GM19468 (cell line): ENCODE measurements around the gene CHAC1.

Experiments
- ATAC-seq: cut with Tn5 transposase; IDR thresholded peaks from one replicate; pipeline ENCODE4 v1.9.1; 2021; ENCODE audit warnings: mild to moderate bottlenecking, moderate library complexity, moderate number of reproducible peaks; ENCODE audit not compliant: unreplicated experiment; ENCODE audit errors: extremely low read depth

Gene CHAC1

DNA sequence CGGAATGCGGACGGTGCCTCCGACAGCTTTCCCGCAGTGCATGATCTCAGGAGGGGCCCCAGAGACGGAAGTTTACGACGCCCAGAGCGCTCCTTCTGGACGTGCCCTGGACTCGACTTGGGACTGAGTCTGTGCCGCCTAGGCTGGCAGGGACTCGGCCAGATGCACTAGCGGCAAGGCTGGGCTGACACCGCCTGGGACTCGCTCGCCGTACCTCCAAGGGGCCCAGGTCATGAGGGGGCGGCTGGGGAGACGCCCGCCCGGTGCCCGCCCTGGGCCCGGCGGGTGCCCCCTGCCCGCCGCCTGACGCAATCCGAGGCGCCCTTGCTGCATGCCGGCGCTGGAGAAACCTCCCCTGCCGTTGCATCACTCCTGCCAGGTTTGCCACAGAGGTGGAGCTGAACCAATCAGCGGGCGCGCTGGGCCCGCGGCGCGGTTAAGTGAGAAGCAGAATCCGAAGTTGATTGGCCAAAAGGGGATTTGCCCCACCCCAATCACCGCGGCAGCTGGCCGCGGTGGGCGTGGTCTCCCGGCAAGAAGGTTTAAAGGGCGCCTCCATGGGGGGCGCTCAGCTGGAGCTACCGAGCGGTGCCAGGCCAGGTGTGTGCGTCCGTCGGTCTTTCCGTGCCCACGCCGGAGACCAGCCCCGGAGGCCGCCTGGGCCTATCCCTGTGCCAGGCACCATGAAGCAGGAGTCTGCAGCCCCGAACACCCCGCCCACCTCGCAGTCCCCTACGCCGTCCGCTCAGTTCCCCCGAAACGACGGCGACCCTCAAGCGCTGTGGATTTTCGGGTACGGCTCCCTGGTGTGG is at the start of gene CHAC1:
TSS of gene CHAC1 (plus strand) at position 571 of the 812 bp plus-strand sequence. CDS start at position 684, 113 bp downstream.
- ATAC-seq, result peak; percentile 80

- ATAC-seq, result no peak
Measured at GRCh38 chr15:40904552-40905201, 48.6 kb upstream of the CHAC1 start.

- ATAC-seq, result peak; percentile 33
Measured at GRCh38 chr15:40906091-40906990, 46.9 kb upstream of the CHAC1 start.

GRCh38 chr15:40906991-40907802 is 46.1 kb upstream of the CHAC1 start:
- no peak for ATAC-seq

GRCh38 chr15:40908095-40908494 is 45.2 kb upstream of the CHAC1 start:
- ATAC-seq, result no peak

GRCh38 chr15:40909662-40910630 is 43.3 kb upstream of the CHAC1 start:
- no peak for ATAC-seq

GRCh38 chr15:40911141-40911540 is 42.1 kb upstream of the CHAC1 start:
- no peak for ATAC-seq

GRCh38 chr15:40911693-40912092 is 41.6 kb upstream of the CHAC1 start:
- ATAC-seq, result no peak

GRCh38 chr15:40912478-40912877 is 40.8 kb upstream of the CHAC1 start:
- no peak for ATAC-seq

DNA sequence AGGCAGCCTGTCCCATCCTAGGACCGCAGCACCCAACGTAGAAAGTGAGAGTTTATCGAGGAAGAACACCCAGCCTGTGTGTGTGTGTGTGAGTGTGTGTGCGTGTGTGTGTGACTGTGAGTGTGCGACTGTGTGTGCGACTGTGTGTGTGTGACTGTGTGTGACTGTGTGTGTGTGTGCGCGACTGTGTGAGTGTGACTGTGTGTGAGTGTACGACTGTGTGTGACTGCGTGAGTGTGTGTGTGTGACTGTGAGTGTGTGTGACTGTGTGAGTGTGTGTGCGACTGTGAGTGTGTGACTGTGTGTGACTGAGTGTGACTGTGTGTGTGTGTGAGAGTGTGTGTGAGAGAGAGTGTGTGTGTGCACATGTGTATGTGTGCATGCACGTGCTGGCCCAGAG is 39.3 kb upstream of the CHAC1 start:
- ATAC-seq, result no peak

GRCh38 chr15:40914486-40914885 is 38.8 kb upstream of the CHAC1 start:
- ATAC-seq, result no peak

DNA sequence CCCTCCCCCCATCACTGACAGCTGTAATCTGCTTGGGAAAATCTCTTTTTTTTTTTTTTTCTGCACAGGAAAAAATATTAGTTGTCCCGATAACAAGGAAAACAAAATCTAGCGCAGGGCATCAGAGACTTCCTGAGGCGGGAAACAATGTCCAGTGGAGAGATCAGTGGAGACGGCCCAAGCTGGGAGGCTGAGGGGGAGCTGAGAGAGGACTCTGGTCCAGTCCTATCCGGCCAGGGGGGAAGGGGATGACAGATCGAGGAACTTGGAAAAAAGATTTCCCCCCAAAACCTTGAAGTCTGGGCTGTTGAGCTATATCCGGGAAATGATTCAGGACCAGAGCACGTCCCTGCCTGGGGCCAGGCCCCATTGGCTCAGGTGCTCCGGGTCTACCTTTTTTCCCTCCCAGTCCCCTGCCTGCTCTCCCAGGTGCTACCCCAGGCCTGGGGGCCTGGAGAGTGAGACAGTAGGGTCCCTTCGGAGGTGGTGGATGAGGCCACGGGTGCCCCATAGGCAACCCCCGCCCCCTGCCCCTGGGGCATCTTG is 38.1 kb upstream of the CHAC1 start:
- ATAC-seq, result no peak

DNA sequence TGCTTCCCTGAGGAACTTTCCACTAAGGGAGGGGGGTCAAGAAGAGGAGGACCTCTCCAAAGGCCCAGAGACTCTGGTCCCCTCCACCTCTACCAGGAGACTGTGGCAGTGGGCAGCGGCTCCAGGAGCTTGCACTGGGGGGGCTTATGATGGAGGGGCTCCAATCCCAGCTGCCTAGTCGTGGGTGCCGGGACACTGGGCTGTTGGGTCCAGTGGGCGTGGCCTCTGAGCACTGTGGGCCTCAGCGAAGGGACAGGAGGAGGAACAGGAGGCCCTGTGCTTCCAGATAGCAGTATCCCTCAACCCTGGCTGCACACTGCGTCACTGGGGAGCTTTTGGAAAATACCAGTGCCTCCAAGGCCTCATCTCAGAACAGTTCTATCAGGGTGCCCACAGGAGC is 37.6 kb upstream of the CHAC1 start:
- ATAC-seq, result no peak

GRCh38 chr15:40917585-40917984 is 35.7 kb upstream of the CHAC1 start:
- ATAC-seq, result no peak

DNA sequence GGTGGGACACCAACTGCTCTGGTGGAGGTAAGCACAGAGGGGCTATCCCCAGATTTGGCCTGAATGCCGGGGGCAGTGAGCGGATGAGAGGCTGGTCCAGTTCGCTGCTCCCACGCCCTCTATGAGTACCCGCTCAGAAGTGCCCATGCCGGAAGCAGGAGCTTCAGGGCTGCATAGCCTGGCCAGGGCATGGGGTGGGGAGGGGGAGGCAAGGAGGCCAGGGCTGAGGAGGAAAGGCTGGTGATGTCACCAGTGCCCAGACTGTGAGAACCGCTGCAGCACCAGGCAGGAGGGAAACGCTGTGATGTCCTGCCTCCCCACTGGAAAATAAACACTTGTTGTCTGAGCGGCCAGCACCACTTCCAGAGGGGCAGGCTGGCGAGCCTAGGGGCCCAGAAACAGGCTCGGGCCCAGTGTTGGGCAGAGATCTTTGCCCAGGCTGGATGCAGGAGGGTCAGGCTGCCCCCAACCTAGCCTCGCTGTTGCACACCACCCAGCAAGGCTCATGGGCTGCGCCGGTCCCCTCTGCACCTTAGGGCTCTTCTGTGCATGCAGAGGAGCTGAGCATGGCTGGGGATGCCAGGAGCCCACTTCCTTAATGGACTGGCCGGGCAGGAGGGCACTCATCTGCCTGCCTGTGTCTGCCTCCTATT is 35.0 kb upstream of the CHAC1 start:
- ATAC-seq, result no peak

GRCh38 chr15:40918799-40919392 is 34.4 kb upstream of the CHAC1 start:
- no peak for ATAC-seq

DNA sequence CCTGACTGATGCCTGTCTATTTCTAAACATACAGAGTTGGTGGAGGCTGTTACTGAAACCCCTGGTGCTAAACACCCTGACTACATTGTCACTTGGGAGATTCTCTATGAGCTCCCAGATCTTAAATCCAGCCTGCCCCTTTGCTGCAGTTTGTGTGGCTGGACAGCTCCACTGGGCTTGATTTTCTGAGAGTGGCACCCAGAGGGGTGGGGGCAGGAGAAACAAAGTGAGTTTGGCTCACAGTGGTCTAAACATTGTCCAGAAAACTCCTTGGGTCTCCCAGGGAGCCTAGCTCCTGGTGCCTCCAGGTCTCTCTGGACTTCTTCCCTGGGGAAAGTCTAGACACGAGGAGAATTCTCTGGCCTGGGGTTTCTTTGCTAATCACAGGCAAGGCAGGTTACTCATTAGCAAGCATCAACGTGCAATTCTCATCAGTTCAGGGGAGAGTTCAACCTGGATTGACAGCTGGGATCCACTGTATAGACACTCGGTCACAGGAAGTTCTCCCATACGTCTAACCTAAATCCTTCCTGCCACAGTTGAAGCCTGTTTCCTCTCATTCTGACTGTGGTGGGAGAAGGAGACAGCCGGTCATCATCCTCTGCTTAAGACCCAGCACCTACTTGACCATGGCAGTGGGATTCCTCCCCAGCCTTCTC is 31.2 kb upstream of the CHAC1 start:
- no peak for ATAC-seq
